Neural progenitor cell (in vitro differentiated cells): ENCODE results near the gene ABCG4.

Source experiments
- CTCF ChIP-seq: fragments of 200-600 bp; sonication (generic); IDR thresholded peaks from 2 replicates; pipeline ENCODE4 v1.5.1; 2017; ENCODE audit warnings: antibody characterized with exemption, mild to moderate bottlenecking
- EZH2 ChIP-seq: fragments of 200-600 bp; sonication (generic); IDR thresholded peaks from 2 replicates; pipeline ENCODE4 v1.6.1; 2017; ENCODE audit warnings: antibody characterized with exemption, mild to moderate bottlenecking, moderate library complexity

DNA sequence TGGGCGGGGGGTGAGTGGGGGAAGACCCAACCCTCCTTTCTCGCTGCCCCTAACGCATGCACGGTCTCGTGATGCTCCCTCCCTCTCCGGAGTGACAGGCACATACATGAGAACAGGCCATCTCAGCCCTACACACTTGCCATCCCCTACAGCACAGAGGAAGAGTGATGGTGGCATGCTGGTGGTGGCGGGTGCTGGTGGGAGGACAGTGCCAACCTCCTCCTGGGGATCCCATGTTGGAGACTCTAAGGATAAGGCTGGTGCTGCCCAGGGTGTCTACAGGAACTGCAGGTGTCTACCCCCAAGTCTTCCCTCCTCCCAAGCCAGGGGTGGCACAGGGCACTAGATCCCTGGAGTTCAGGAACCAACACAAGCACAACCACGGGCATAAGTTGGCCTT is 13.0 kb downstream of the ABCG4 start:
- TF ChIP-seq EZH2: no peak
- TF ChIP-seq CTCF: no peak
